CD4-positive, alpha-beta T cell treated with Interleukin-2 at 100 ng/mL for 4 hours (primary cell): ENCODE measurements around the gene ERVH48-1.
"Not testable (repeated sequence)": the region's sequence is repeated elsewhere in the genome, so short reads cannot be mapped to it uniquely, and the experiment has no call there.

Experiments
- DNase-seq: peaks from one replicate; pipeline ENCODE4 v3.0.0-alpha.2; 2020; ENCODE audit warnings: low spot score

The ERVH48-1 gene

GRCh38 chr21:42939582-42940413 is 14.4 kb upstream of the ERVH48-1 start:
- DNase-seq = no peak

- DNase-seq = not testable (repeated sequence)
These were observed 13.2 kb upstream of the ERVH48-1 start for GRCh38 chr21:42938606-42938995.

DNA sequence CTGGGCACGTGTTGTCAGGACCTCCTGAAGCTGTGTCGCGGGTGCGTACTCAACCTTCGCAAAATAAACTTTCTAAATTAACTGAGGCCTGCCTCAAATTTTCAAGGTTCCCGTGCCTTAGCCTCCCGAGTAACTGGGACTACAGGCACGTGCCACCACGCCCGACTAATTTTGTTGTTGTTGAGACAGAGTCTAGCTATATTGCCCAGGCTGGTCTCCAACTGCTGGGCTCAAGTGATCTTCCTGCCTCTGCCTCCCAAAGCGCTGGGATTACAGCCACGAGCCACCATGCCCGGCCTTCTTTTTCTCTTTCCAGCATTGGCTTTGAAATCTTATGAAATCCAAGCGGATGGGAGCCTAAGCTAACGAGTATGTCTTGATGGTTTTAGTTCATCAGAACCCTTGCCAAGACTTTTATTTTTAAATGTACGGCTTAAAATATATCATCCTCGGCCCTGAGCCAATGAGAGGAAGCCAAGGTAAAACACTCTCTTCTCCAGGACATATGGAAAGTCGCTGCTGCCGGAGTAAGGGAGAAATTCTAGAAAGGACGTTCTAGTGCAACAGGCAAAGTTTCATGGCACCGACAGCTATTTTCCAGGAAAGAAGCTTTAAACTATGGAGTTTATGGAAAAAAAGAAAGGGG is 12.7 kb upstream of the ERVH48-1 start:
- no peak for DNase-seq

DNA sequence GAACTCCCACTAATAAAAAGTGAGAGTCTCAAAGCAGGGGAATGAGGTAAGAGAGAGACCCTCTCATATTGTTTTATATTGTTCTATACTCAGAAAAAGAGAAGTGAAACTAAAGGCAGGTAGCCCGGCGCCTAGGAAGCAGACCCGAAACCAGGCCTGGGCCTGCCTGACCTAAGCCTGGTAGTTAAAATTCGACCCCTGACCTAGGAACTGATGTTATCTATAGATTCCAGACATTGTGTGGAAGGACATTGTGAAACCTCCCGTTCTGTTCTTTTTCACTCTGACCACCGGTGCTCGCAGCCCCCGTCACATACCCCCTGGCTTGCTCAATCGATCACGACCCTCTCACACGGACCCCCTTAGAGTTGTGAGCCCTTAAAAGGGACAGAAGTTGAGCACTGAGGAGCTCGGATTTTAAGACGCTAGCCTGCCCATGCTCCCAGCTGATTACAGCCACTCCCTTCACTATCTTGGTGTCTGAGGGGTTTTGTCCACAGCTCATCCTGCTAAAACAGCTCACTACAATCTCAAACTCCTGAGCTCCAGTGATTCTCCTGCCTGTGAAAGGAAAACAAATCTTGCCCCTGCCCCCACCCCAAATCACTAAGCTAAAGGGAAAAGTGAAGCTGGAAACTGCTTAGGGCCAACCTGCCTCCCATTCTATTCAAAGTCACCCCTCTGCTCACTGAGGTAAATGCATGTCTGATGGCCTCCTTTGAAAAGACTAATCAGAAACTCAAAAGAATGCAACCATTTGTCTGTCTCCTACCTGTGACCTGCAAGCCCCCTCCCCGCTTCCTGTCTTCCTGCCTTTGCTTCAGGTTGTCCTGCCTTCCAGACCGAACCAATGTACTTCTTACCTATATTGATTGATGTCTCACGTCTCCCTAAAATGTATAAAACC is 11.9 kb upstream of the ERVH48-1 start:
- DNase-seq = not testable (repeated sequence)

GRCh38 chr21:42936360-42936759 is 10.9 kb upstream of the ERVH48-1 start:
- not testable (repeated sequence) for DNase-seq

- DNase-seq = not testable (repeated sequence)
These were observed 8.5 kb upstream of the ERVH48-1 start for GRCh38 chr21:42933973-42934372.

DNA sequence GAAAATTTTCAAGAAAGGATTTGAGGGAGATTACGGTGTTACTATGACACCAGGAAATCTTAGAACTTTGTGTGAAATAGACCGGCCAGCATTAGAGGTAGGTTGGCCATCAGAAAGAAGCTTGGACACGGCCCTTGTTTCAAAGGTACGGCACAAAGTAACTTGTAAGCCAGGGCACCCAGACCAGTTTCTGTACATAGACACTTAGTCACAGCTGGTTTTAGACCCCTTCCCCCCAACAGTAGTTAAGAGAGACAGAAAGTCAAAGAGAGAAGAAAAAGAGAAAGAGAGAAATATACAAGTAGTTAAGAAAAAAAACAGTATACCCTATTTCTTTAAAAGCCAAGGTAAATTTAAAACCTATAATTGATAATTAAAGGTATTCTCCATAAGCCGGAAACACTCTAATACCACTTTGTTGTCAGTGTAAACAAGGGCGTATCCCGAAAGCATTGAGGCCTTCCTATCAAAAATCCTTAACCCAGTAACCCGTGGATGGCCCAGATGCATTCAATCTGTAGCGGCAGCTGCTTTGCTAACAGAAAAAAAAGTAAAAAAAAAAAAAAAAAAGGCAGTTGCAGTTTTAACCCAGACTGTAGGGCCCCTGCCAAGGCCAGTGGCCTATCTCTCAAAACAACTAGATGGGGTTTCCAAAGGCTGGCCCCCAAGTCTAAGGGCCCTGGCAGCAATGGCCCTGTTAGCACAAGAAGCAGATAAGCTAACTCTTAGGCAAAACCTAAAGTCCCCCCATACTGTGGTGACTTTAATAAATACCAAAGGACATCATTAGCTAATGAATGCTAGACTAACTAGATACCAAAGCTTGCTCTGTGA is 7.9 kb upstream of the ERVH48-1 start:
- DNase-seq = not testable (repeated sequence)

DNA sequence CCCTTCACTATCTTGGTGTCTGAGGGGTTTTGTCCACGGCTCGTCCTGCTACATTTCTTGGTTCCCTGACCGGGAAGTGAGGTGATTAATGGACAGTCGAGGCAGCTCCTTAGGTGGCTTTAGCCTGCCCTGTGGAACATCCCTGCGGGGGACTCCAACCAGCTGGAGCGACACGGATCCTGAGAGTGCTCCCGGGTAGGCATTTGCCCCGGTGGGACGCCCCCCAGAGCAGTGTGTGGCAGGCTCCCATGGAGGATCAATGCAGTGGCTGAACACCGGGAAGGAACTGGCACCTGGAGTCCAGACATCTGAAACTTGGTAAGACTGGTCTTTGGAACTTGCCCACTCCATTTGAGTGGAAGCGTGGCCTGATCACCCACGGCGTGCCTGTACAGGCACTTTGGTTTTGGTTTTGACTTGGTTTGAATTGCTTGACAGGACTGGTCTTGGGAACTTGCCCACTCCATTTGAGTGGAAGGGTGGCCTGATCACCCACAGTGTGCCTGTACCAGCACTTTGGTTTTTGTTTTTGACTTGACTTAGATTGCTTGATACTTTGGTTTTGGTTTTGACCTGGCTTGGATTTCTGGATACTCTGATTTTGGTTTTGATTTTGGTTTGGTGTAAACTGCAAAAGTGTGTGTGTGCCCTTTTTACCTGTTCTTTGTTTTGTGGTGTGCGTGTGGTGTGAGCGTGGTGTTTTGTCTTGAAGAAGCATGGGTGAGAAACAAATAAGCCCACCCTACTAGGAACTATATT is 7.1 kb upstream of the ERVH48-1 start:
- DNase-seq = not testable (repeated sequence)

DNA sequence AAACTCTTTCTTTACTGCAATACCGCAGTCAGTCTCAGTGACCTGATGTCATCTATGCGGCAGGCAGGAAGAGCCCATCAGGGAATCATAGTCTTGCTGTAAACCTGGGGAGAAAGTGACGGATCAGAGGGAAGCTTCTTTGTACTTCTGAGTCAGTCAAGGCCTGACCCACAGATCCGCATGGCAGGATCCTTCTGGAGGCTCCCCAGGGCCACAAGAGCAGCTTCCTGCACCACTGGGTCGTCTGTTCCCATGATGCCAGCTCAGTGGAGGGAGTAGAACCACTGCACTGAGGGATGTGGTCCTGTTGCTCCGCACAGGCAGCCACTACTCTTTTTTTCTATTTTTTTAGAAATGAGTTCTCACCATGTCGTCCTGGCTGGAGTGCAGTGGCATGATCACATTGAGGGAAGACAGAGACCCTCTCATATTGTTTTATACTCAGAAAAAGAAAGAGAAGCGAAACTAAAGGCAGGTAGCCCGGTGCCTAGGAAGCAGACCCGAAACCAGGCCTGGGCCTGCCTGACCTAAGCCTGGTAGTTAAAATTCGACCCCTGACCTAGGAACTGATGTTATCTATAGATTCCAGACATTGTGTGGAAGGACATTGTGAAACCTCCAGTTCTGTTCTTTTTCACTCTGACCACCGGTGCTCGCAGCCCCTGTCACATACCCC is 6.3 kb upstream of the ERVH48-1 start:
- no peak for DNase-seq

GRCh38 chr21:42929969-42930368 is 4.5 kb upstream of the ERVH48-1 start:
- DNase-seq = no peak

GRCh38 chr21:42927474-42928200 is 2.2 kb upstream of the ERVH48-1 start:
- not testable (repeated sequence) for DNase-seq

GRCh38 chr21:42924433-42924751 is 1.0 kb downstream of the ERVH48-1 start:
- no peak for DNase-seq

DNA sequence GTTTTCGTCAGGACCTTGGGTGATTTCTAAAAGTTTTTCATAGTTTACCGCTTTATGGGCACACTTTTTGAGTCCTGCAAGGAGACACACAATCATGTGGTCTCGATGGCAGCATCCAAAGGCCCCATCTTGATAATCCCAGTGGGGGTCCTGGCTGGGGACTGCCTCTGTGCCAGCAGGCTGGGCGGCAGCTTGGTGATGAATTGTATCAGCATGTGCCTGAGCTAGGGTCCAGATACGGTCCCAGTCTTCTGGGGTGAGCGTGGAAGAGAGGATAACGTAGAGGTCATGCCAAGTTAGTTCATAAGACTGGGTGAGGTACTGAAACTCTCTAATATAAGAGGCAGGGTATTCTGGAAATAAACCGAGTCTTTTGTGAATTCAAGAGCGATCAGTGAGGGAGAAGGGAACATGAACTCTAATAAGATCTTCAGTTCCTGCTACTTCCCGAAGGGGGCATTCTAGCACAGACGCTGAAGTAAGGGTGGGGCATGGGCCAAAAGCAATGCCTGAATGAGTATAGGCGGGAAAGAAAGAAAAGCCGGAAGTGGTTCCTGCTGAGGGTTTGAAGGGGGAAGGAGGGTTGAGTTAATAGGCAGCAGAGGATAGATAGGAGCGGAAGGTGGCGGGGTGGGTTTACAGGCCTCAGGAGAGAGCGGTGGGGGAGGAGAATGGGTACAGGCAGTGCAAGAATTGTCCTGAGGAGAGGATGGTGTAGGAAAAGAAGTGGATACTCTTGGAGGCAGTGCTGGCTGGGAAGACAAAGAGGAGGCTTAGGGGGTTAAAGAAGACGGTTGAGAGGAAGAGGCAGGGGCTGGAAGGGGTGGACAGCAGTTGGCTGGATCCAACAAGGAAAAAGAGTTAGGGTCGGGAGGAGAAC is 1.6 kb downstream of the ERVH48-1 start:
- peak; percentile 74 for DNase-seq

DNA sequence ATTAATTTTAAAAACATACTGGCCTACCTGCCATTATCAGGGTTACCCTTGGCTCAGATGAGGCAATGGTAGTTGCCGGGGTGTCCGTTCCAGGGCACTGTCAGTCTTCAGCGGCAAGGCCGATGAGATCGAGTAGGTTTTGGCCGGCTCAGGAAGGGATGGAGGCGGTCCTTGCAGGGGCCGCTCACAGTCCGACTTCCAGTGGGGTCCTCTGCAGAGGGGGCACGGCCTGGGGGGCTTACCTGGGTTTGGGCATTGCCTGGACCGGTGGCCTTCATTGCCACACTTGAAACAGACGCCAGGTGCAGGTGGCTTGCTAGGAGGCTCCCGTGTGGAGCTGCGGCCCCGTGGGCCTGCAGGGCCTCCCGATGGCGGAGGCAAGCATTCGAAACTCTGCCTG is 2.5 kb downstream of the ERVH48-1 start:
- no peak for DNase-seq

- DNase-seq = no peak
These were observed 3.5 kb downstream of the ERVH48-1 start for GRCh38 chr21:42921927-42922326.

- no peak for DNase-seq
These were observed 7.1 kb downstream of the ERVH48-1 start for GRCh38 chr21:42918291-42918690.

DNA sequence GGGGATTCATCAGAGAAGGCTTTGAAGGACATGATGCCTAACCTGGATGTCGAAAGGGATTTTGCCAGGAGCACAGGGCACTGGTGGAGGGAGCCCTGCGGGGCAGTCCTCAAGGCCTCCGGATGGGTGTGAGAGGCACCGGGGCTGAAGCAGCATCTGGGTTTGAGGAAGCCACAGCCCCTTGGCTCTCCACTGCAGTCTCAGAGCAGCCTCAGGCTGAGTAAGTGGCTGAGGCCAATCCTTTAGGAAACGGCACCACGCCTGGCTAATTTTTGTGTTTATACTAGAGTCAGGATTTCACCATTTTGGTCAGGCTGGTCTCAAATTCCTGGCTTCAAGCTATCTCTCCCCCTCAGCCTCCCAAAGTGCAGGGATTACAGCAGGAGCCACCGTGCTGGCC is 12.0 kb downstream of the ERVH48-1 start:
- no peak for DNase-seq

GRCh38 chr21:42911920-42912319 is 13.5 kb downstream of the ERVH48-1 start:
- not testable (repeated sequence) for DNase-seq

GRCh38 chr21:42908484-42908883 is 16.9 kb downstream of the ERVH48-1 start:
- not testable (repeated sequence) for DNase-seq
